IMR-90 (cell line): ENCODE measurements around the gene UBAP2L. TPM values are rescaled to one million over a fixed set of nuclear protein-coding genes. Genes with fewer than 3 reads are reported as not detected.
"Not testable (repeated sequence)": the region's sequence is repeated elsewhere in the genome, so short reads cannot be mapped to it uniquely, and the experiment has no call there.

Source experiments
- ATAC-seq: fragments of 200-7000 bp; cut with Tn5 transposase; 2 replicates; pipeline ENCODE4 v1.9.1; 2020; ENCODE audit warnings: low read depth, mild to moderate bottlenecking, moderate library complexity
- BruUV-seq: library from RNA; stranded (reverse); fragments of 400-500 nt; replicated peaks from 2 replicates; lab custom pipeline; 2021; lab: Mats Ljungman, UMichigan
- CTCF ChIA-PET: fragments of 300-600 bp; formaldehyde crosslinking; extraction: SDS; loops from one replicate; lab custom pipeline; 2021; ENCODE audit warnings: antibody characterized with exemption; lab: Yijun Ruan, JAX
- POLR2A ChIA-PET: fragments of 300-600 bp; sonication (Branson Sonifier 250); formaldehyde crosslinking; loops from one replicate; lab custom pipeline; 2022; ENCODE audit warnings: antibody characterized with exemption; ENCODE audit not compliant: unreplicated experiment; lab: Charles Lee
- DNase-seq: peaks from one replicate; pipeline ENCODE4 v3.0.0; 2013
- H2AFZ ChIP-seq: replicated peaks from 2 replicates; pipeline ENCODE3; 2013; ENCODE audit warnings: low read length, mild to moderate bottlenecking; ENCODE audit not compliant: poor library complexity
- H2AK5ac ChIP-seq: 2 replicates; pipeline ENCODE4 v1.6.1; 2013; ENCODE audit warnings: low read depth, low read length, inconsistent platforms
- H2AK9ac ChIP-seq: replicated peaks from 2 replicates; pipeline ENCODE3; 2013; ENCODE audit warnings: mild to moderate bottlenecking, low read depth, low read length, moderate library complexity; ENCODE audit not compliant: poor library complexity
- H2BK120ac ChIP-seq: 2 replicates; pipeline ENCODE4 v1.6.1; 2013; ENCODE audit warnings: low read depth, low read length, inconsistent platforms
- H2BK15ac ChIP-seq: 3 replicates; pipeline ENCODE4 v1.6.1; 2013; ENCODE audit warnings: low read depth, low read length, inconsistent platforms
- H2BK20ac ChIP-seq: 2 replicates; pipeline ENCODE4 v1.6.1; 2013; ENCODE audit warnings: low read depth, mild to moderate bottlenecking, inconsistent platforms, low read length, moderate library complexity
- H2BK5ac ChIP-seq: 2 replicates; pipeline ENCODE4 v1.6.1; 2013; ENCODE audit warnings: mild to moderate bottlenecking, low read depth, low read length, inconsistent platforms; ENCODE audit not compliant: poor library complexity, severe bottlenecking
- H3K14ac ChIP-seq: replicated peaks from 2 replicates; pipeline ENCODE4 v1.6.1; 2013; ENCODE audit warnings: low read depth, low read length, inconsistent platforms
- H3K18ac ChIP-seq: 2 replicates; pipeline ENCODE4 v1.6.1; 2013; ENCODE audit warnings: low read depth, low read length, control low read depth
- H3K23ac ChIP-seq: 2 replicates; pipeline ENCODE4 v1.6.1; 2013; ENCODE audit warnings: low read depth, low read length, inconsistent platforms
- H3K27ac ChIP-seq: 2 replicates; pipeline ENCODE4 v1.5.1; 2013; ENCODE audit warnings: mild to moderate bottlenecking, control low read depth, low read length; ENCODE audit not compliant: insufficient read depth
- H3K27me3 ChIP-seq: 2 replicates; pipeline ENCODE4 v1.6.1; 2013; ENCODE audit warnings: low read length; ENCODE audit not compliant: control insufficient read depth, insufficient read depth
- H3K36me3 ChIP-seq: 2 replicates; pipeline ENCODE4 v1.6.1; 2013; ENCODE audit warnings: low read length, mixed read lengths; ENCODE audit not compliant: control insufficient read depth, insufficient read depth
- H3K4ac ChIP-seq: 2 replicates; pipeline ENCODE4 v1.6.1; 2013; ENCODE audit warnings: low read depth, low read length, inconsistent platforms
- H3K4me1 ChIP-seq: 2 replicates; pipeline ENCODE4 v1.6.1; 2013; ENCODE audit warnings: low read length, mixed read lengths; ENCODE audit not compliant: control insufficient read depth, insufficient read depth
- H3K4me2 ChIP-seq: 2 replicates; pipeline ENCODE4 v1.6.1; 2013; ENCODE audit warnings: low read depth, mild to moderate bottlenecking, control low read depth, low read length, moderate library complexity
- H3K4me3 ChIP-seq: 2 replicates; pipeline ENCODE4 v1.5.1; 2013; ENCODE audit warnings: low read depth, mild to moderate bottlenecking, control low read depth, low read length, moderate library complexity; ENCODE audit not compliant: insufficient read depth
- H3K56ac ChIP-seq: 2 replicates; pipeline ENCODE4 v1.6.1; 2013; ENCODE audit warnings: low read length, inconsistent platforms; ENCODE audit not compliant: insufficient read depth; ENCODE audit errors: extremely low read depth
- H3K79me1 ChIP-seq, 2 experiments: 2 replicates each; pipeline ENCODE4 v1.6.1; 2013; ENCODE audit warnings: low read length in 2 of 2, inconsistent platforms in 1 of 2, low read depth in 1 of 2
- H3K9ac ChIP-seq: 2 replicates; pipeline ENCODE4 v1.6.1; 2013; ENCODE audit warnings: low read depth, low read length, control low read depth
- H3K9me1 ChIP-seq: 2 replicates; pipeline ENCODE4 v1.6.1; 2013; ENCODE audit warnings: low read length, inconsistent platforms; ENCODE audit not compliant: insufficient read depth
- H3K9me3 ChIP-seq: 2 replicates; pipeline ENCODE4 v1.6.1; 2013; ENCODE audit warnings: low read length; ENCODE audit not compliant: control insufficient read depth, insufficient read depth
- H4K20me1 ChIP-seq: 2 replicates; pipeline ENCODE4 v1.6.1; 2013; ENCODE audit warnings: low read length, inconsistent platforms; ENCODE audit not compliant: insufficient read depth
- H4K5ac ChIP-seq: 2 replicates; pipeline ENCODE4 v1.6.1; 2013; ENCODE audit warnings: mild to moderate bottlenecking, low read depth, low read length, control low read depth
- H4K8ac ChIP-seq, 2 experiments: 2 replicates each; pipeline ENCODE4 v1.6.1; 2013; ENCODE audit warnings: low read depth in 2 of 2, low read length in 2 of 2, control low read depth in 1 of 2, inconsistent platforms in 1 of 2
- H4K91ac ChIP-seq: 2 replicates; pipeline ENCODE4 v1.6.1; 2013; ENCODE audit warnings: low read depth, low read length, inconsistent platforms; ENCODE audit not compliant: insufficient read depth
- CEBPB ChIP-seq: IDR thresholded peaks from 2 replicates; pipeline ENCODE4 v1.6.1; 2012; ENCODE audit warnings: low read depth, low read length, improper control_type of control experiment
- WGBS, 2 experiments: methylation state at CpG; one replicate each; pipeline versions ENCODE4 v1.1.5 to v1.1.7; 2013; ENCODE audit warnings: missing lambda C conversion rate in 2 of 2; ENCODE audit not compliant: insufficient read length in 1 of 2; ENCODE audit errors: extremely low coverage in 2 of 2; 5-methylcytosine and 5-hydroxymethylcytosine counted together
- dilution Hi-C: fragments of 300-500 bp; cut with HindIII; formaldehyde crosslinking; loops from one replicate; pipeline ENCODE4 v1.14.3; 2018; ENCODE audit warnings: low sequenced_read_pairs; ENCODE audit not compliant: unreplicated experiment
- in situ Hi-C: fragments of 300-500 bp; cut with MboI; formaldehyde crosslinking; loops from 3 replicates; pipeline ENCODE4 v1.14.3; 2019; ENCODE audit warnings: low sequenced_read_pairs, inconsistent platforms, mixed read lengths
- intact Hi-C: fragments of 100-400 bp; cut with micrococcal nuclease; formaldehyde crosslinking; loops from 2 replicates; pipeline ENCODE4 v1.10.0; 2022
- polyA plus RNA-seq, 3 experiments: library from polyadenylated mRNA; depleted of rRNA; stranded (reverse); fragments of >200 nt; gene quantifications; 2 replicates each; pipeline ENCODE4 v1.2.3, GENCODE V29; 2012; ENCODE audit warnings: low replicate concordance in 1 of 3
- total RNA-seq: library from RNA; depleted of rRNA; stranded (reverse); fragments of >200 nt; gene quantifications from 2 replicates; pipeline ENCODE4 v1.2.3, GENCODE V29; 2012
- TF ChIP-seq, protein P1 (sequence below): conservative IDR thresholded peaks from 2 replicates; pipeline ENCODE4 v1.5.1; 2012; ENCODE audit warnings: mild to moderate bottlenecking, low read depth, low read length, improper control_type of control experiment

Gene UBAP2L
- total and polyA plus RNA-seq, 2 of the 4 experiments (the other 2 are of a cell fraction), result 57.5 to 149 TPM

DNA sequence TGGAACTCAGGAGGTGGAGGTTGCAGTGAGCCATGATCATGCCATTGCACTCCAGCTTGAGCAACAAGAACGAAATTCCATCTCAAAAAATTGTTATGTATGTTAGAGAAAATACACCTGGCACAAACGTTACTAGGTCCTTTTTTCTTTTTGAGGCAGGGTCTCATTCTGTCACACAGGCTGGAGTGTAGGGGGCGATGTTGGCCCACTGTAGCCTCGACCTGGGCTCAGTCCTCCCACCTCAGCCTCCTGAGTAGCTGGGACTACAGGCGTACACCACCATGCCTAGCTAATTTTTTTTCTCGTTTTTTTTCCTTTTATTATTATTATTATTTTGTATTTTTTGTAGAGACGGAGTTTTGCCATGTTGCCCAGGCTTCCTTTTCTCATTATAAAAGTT, 56.0 kb downstream of the UBAP2L start:
- no peak overlapping the region for H2BK120ac ChIP-seq
- in situ Hi-C loops (no loop called here), dilution Hi-C loops (no loop called here), intact Hi-C loops (loop anchor here (10.0 kb wide), 1 partner anchor 168 kb away; no protein-coding TSS in a partner anchor)
- H3K23ac ChIP-seq, result no peak overlapping the region
- peaks cover 10% of the 10 kb centered on the region for H3K36me3 ChIP-seq
- no peak overlapping the region for H2AFZ ChIP-seq
- no peak overlapping the region for H2BK5ac ChIP-seq
- H3K4me2 ChIP-seq, result no peak overlapping the region
- ATAC-seq (no peak), DNase-seq (no peak)
- H2AK5ac ChIP-seq, result no peak overlapping the region
- H2AK9ac ChIP-seq, result no peak overlapping the region
- no peaks in the 10 kb centered on the region for H4K20me1 ChIP-seq
- no peak overlapping the region for H4K91ac ChIP-seq
- ChIA-PET CTCF (interaction anchor here (1.1 kb wide), 1 partner anchor 58 kb away, joined by 3 read pairs; no protein-coding TSS in a partner anchor), POLR2A (no interaction called here)
- no CpG with 5 or more reads among the region's 7 CpGs for WGBS, 2 experiments
- peaks cover 12 to 13% of the 10 kb centered on the region in 2 experiments for H3K79me1 ChIP-seq
- no peak overlapping the region for H3K56ac ChIP-seq
- no peak overlapping the region for H2BK15ac ChIP-seq
- H2BK20ac ChIP-seq, result no peak overlapping the region
- H3K4me1 ChIP-seq, result peaks cover 4% of the 10 kb centered on the region; the same call in 1 of the 2 replicates
- BruUV-seq, result no TSS peak
- peaks cover 5% of the 10 kb centered on the region; the same call in 1 of the 2 replicates for H3K9me1 ChIP-seq
- no peaks in the 10 kb centered on the region for H3K9me3 ChIP-seq
- H3K14ac ChIP-seq, result no peak overlapping the region
- no peak for TF ChIP-seq CEBPB
- TF ChIP-seq, protein P1, sequence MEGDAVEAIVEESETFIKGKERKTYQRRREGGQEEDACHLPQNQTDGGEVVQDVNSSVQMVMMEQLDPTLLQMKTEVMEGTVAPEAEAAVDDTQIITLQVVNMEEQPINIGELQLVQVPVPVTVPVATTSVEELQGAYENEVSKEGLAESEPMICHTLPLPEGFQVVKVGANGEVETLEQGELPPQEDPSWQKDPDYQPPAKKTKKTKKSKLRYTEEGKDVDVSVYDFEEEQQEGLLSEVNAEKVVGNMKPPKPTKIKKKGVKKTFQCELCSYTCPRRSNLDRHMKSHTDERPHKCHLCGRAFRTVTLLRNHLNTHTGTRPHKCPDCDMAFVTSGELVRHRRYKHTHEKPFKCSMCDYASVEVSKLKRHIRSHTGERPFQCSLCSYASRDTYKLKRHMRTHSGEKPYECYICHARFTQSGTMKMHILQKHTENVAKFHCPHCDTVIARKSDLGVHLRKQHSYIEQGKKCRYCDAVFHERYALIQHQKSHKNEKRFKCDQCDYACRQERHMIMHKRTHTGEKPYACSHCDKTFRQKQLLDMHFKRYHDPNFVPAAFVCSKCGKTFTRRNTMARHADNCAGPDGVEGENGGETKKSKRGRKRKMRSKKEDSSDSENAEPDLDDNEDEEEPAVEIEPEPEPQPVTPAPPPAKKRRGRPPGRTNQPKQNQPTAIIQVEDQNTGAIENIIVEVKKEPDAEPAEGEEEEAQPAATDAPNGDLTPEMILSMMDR, result 0 out of 2 replicates have a peak, but pooled peaks have one; percentile 3
- H3K9ac ChIP-seq, result no peak overlapping the region
- H4K5ac ChIP-seq, result no peak overlapping the region
- no peaks in the 10 kb centered on the region for H3K27me3 ChIP-seq
- H4K8ac ChIP-seq, result no peak overlapping the region
- H3K4me3 ChIP-seq, result no peak overlapping the region
- no peak overlapping the region for H3K18ac ChIP-seq
- H3K4ac ChIP-seq, result no peak overlapping the region
- H3K27ac ChIP-seq, result no peak overlapping the region

DNA sequence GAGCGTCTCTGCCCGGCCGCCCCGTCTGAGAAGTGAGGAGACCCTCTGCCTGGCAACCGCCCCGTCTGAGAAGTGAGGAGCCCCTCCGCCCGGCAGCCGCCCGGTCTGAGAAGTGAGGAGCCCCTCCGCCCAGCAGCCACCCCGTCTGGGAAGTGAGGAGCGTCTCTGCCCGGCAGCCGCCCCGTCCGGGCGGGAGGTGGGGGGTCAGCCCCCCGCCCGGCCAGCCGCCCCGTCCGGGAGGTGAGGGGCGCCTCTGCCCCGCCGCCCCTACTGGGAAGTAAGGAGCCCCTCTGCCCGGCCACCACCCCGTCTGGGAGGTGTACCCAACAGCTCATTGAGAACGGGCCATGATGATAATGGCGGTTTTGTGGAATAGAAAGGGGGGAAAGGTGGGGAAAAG, 66.8 kb downstream of the UBAP2L start:
- H3K23ac ChIP-seq, H3K36me3 ChIP-seq, DNase-seq, H3K4me1 ChIP-seq, H3K4me3 ChIP-seq, H2BK20ac ChIP-seq, CTCF ChIA-PET, intact Hi-C loops, H3K4me2 ChIP-seq, H2AK5ac ChIP-seq, in situ Hi-C loops, H3K9me1 ChIP-seq, H3K14ac ChIP-seq, H2BK15ac ChIP-seq, H3K27me3 ChIP-seq, H3K9me3 ChIP-seq, H4K20me1 ChIP-seq, H2AK9ac ChIP-seq, ATAC-seq, H2BK5ac ChIP-seq, H2BK120ac ChIP-seq, H3K27ac ChIP-seq, H4K5ac ChIP-seq, H3K18ac ChIP-seq, POLR2A ChIA-PET, H4K91ac ChIP-seq, H3K9ac ChIP-seq, H4K8ac ChIP-seq, H3K79me1 ChIP-seq, H3K4ac ChIP-seq, H3K56ac ChIP-seq, H2AFZ ChIP-seq, dilution Hi-C loops, BruUV-seq: not testable (repeated sequence)
- WGBS, 2 experiments, result no CpG with 5 or more reads among the region's 30 CpGs
